ENCODE data around the gene RPS15A.

RPS15A gene

DNA sequence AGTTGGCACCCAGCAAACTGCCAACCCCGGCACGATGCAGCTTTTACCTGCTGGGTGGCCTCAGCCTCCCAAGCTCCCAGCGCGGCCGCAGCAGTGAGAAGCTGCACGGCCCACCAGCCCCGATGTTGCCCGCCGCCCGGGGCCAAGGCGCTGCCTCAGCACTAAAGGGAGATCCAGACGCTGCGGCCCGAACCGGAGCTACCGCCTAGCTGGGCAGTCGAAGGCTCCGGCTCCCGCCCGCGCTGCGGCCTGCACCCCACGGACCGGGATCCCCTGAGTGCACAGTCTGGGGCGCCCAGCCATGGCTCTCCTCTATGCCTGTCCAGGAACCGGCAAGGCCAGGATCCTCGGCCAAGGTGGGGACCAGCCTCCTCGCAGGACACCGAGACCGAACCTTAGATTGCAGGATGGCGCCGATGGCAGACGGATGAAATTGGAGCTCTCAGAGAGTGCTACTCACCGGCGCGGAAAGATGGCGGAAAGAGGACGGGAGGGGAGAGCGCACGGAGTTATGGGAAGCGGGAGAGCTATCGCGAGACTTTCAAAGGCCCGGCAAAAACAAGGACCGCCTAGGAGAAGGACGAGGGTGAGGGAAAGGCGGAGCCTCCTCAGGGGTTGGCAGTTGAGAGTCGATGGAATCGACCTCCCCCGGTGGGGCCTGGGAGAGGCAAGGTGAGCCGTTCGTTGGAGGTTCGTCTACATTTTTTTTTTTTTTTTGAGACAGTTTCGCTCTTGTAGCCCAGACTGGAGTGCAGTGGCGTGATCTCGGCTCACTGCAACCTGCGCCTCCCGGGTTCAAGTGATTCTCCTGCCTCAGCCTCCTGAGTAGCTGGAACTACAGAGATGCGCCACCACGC is at the start of gene RPS15A:
RPS15A (minus strand) TSS at position 485 of the 857 bp plus-strand sequence. CDS start 1,221 bp downstream, outside the sequence.
- DNase-seq (ENCODE audit: low spot score), result peak; percentile 96

DNA sequence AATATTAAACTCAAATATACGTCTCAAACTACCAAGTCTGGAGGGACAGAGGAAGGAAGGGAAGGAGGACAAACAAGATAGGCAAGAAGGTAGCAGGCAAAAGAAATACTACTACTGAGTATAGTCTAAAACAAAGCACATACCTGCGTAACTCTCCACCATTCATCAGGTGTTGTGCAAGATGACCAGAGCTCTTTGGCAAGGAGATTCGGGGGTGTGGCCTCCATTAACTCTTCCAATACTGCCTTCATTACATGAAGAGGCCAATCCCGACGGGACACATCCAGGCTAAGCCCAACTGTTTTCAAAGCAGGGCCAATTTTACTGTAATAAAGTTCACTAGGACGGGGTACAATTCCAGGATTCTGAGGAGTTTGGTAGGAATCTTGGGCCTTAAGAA is 49.4 kb upstream of the RPS15A start:
- DNase-seq (ENCODE audit: low spot score), result no peak

DNA sequence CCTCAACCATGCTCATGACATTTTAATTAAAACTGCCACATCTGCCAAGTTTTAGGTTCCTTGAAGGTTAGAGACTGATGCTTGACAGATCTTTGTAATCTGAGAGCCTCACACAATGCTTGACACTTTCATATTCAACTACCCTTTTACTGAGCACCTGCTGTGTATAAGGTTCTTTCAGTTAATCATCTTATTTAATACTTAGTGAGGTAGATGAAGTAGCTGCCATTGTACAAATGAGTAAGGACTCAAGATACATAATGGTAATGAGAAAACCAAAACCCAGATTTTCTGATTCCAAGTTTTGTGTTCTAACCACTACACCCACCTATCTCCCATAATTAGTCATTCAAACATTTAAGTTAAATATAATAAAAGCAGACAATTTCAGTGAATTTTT is 46.6 kb upstream of the RPS15A start:
- no peak for DNase-seq (ENCODE audit: low spot score)

GRCh38 chr16:18834864-18835263 is 44.7 kb upstream of the RPS15A start:
- DNase-seq (ENCODE audit: low spot score), result no peak

- DNase-seq (ENCODE audit: low spot score), result no peak
Measured at GRCh38 chr16:18833707-18834505, 43.8 kb upstream of the RPS15A start.

GRCh38 chr16:18832613-18833012 is 42.5 kb upstream of the RPS15A start:
- DNase-seq (ENCODE audit: low spot score), result no peak

DNA sequence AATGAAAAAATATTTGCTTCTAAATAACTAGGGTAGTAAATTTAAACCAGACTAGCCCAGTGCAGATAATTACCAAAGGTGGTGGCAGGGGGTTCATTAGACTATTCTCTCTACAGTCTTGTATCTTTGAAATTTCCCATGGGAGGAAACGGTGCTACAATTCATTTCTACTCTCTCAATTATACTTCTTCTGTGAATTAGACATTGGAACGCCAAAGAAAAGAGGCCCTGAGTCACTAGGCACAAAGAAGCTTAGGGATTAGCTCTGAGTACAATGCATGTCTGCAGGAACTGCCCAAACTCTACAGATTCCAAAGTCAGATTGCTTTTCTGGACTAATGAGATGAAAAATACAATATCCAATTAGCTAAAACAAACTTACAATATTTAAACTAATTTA is 41.9 kb upstream of the RPS15A start:
- no peak for DNase-seq (ENCODE audit: low spot score)

GRCh38 chr16:18829251-18829650 is 39.1 kb upstream of the RPS15A start:
- no peak for DNase-seq (ENCODE audit: low spot score)

DNA sequence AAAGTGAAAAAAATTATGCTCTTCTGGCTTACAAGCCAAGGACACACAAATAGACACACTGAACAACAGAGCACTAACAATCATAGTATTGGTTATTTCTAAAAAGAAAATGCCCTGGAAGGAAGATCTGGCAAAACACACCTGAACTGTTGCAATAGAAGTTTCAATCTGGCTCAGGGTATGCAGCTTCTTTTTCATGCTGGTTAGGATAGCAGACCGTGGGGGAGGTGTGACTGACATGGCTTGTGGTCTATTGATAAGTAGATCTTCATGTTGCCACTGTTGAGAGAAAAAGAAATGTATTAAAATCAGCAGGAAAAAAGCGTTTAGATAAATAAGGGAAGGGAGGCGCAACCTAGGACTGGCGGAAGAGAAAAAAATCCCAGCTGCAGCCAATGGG is 37.8 kb upstream of the RPS15A start:
- DNase-seq (ENCODE audit: low spot score), result no peak

GRCh38 chr16:18816286-18816685 is 26.2 kb upstream of the RPS15A start:
- no peak for DNase-seq (ENCODE audit: low spot score)

GRCh38 chr16:18811925-18812324 is 21.8 kb upstream of the RPS15A start:
- DNase-seq (ENCODE audit: low spot score), result no peak

- DNase-seq (ENCODE audit: low spot score), result no peak
Measured at GRCh38 chr16:18809165-18809564, 19.0 kb upstream of the RPS15A start.

DNA sequence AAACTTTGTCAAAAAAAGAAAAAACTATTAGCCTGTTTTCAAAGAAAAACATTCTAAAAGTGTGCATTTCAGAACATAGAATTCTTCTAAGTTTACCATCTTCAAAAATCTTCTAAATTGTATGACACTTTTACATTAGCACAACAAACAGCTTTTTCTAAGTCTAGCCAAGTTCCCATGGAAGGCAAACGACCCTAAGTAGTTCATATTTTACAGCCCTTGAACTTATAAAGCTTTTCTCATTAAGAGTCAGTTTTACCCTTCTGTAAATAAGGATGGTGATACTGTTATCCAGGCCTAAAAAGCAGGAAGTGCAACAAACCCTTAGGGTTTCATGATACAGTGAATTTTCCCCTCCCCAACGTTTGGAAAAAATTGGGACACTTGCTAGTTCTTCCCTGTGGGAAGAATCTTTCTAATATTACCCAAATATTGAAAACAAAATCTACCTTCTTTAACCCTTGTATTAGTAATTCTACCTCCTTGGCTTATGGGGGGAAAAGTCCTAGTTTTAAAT is 15.2 kb upstream of the RPS15A start:
- no peak for DNase-seq (ENCODE audit: low spot score)

- no peak for DNase-seq (ENCODE audit: low spot score)
Measured at GRCh38 chr16:18804540-18804939, 14.4 kb upstream of the RPS15A start.

DNA sequence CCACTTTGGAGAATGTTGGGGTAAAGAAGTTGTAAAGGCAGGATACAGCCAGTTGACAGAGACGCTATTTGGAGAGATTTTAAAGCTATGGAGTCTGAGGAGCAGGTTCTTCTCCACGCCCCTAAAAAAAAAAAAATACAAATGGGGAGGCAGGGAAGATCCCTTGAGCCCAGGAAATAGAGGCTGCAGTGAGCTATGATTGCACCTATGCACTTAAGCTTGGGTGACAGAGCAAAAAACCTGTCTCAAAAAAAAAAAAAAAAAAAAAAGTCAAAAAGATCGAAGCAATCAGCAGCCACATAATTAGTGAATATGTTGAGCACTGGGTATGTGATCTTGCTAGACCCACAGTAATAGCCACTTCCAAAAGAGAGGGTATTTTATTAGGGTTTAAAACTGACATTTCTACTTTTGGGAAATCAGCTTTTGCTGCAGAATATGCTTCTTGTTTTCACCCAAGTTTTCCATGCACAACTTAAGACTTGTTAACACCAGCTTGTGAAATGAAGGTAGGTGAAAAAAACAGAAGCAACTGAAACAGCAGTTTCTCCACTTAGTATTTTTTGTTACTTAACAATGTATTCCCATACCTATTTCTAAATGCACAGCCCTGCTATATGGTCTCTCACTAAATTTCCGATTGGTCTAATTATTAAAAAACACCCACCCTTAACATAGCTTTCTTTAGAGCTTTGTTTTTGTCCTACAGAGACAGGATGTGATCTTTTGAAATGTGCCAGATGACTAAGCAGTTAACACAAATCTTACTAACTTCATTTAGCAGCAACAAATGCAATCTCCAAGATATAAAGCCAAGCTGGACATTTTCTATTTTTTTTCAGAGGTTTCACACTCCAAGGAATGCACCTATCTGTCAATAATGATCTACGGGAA is 13.7 kb upstream of the RPS15A start:
- peak; percentile 50 for DNase-seq (ENCODE audit: low spot score)

DNA sequence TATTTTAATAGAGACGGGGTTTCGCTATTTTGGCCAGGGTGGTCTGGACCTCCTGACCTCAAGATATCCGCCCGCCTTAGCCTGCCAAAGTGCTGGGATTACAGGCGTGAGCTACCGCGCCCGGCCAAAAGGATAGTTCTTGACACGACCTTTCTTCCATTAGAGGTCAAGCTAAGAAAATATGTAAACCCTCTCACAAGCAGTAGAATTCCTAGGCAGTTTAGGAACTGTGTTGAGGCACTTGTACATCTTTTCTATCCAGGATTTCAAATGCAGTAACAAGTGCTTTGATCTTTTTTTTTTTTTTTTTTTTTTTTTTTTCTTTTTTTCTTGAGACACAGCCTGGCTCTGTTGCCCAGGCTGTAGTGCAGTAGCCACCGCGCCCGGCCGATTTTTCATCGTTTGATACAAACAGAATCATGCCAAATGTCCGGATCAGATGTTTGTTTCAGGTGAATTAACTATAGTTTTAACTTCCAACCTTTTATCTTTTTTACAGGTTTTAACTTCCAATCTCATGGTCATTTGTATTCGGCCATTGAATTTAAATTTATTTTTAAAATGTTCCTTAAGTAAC is 12.7 kb upstream of the RPS15A start:
- no peak for DNase-seq (ENCODE audit: low spot score)

- peak; percentile 99 for DNase-seq (ENCODE audit: low spot score)
Measured at GRCh38 chr16:18801145-18801972, 11.2 kb upstream of the RPS15A start, which contains the start of gene ARL6IP1. TSS of gene ARL6IP1 (minus strand) at chr16:18801549. CDS start at chr16:18801466, 83 bp downstream.

DNA sequence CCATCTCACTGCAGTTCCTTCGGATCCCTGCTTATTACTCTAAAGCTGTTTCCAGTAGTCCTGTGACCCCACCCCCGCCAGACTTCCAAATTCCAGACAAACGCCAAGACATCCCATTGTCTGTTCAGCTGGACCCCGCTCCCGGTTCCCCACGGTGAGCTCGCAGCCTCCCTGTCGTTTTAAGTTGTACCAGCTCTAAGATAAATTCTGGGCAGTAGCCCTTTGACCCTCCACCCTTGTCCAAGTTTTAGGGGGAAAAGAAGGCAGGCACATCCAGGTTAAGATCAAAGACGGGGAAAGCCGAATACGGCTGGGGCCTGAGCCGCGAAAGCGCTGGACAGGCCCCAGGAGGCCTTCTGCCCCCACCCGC is 10.6 kb upstream of the RPS15A start:
- peak; percentile 43 for DNase-seq (ENCODE audit: low spot score)

DNA sequence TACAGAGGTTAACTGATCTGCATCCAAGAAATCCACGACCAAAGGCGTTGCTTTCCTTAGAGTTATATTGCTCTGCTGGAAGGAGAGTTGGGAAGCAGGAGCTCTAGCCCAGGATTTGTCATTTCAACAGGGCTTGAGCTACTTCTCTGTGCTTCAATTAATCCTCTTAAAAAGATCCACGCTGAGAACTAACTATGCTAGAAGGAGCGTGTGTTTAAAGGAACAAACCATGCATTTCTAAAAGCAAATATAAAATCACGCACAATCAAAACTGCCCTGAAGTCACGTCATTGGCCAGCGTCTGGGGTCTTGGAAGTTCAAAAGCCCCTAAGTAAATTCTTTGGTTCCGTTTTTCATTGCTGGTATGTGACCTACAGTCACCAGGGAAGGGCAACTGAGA is 10.2 kb upstream of the RPS15A start:
- peak; percentile 25 for DNase-seq (ENCODE audit: low spot score)

DNA sequence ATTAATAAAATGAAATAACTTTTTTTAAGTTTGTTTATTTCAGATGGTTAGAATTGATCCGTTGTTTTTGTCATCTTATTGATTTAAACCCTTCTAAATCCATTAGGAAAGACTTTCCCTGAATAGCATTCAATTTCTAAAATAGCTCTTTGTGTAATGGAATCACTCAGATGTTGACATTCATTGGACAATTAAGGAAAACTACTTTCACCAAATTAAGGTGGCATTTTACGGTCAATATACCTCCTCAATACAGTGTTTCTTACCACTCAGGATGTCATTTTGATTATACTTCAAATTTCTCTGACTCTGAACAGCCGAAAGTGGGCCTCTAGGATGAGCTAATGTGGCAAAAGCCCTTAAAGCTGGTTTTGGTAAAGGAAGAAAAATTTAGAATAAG is 9.4 kb upstream of the RPS15A start:
- no peak for DNase-seq (ENCODE audit: low spot score)

GRCh38 chr16:18797746-18798145 is 7.6 kb upstream of the RPS15A start:
- DNase-seq (ENCODE audit: low spot score), result no peak

Data from RKO (cell line).